ENCODE measurements around the gene IL25.
"Not testable (repeated sequence)": the region's sequence is repeated elsewhere in the genome, so short reads cannot be mapped to it uniquely, and the experiment has no call there.

Gene IL25

DNA sequence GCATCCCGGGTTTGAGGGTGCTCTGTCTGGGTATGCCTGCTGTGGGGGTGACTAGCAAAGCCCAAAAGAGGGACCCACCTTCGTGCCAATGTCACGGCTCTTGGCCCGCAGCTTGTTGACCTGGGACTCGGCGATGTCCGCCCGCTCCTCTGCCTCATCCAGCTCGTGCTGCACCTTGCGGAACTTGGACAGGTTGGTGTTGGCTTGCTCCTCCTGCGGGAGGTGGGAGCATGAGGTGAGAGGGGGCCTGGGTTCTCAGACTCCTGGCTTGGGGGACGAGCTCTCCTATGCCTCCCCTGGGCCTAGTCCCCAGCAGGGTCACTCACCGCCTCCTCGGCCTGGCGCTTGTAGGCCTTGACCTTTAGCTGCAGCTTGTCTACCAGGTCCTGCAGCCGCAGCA, 41.1 kb downstream of the IL25 start:
- Histone ChIP-seq H3K4me1 (ENCODE audit: control insufficient read depth, insufficient read depth, low read length, poor library complexity, severe bottlenecking) (no peaks in the 10 kb centered on the region), H3K9me3 (ENCODE audit: control insufficient read depth, low read length) (no peaks in the 10 kb centered on the region), H3K4me3 (ENCODE audit: extremely low read depth, insufficient read depth, low read length, poor library complexity, severe bottlenecking) (no peak overlapping the region), H3K36me3 (ENCODE audit: control insufficient read depth, insufficient read depth, low read length) (no peaks in the 10 kb centered on the region), H3K27ac (ENCODE audit: low read depth, low read length, severe bottlenecking) (no peak overlapping the region)
- 91 to 93% methylated on average over 11 to 12 of the region's 16 CpGs for WGBS, 2 experiments (ENCODE audit: insufficient coverage in 2 of 2)

GRCh38 chr14:23414254-23414653, 41.6 kb downstream of the IL25 start:
- no peaks in the 10 kb centered on the region for H3K9me3 ChIP-seq (ENCODE audit: control insufficient read depth, low read length)
- WGBS, 2 experiments (ENCODE audit: insufficient coverage in 2 of 2): 87 to 100% methylated on average over 3 of the region's 3 CpGs
- no peak overlapping the region for H3K4me3 ChIP-seq (ENCODE audit: extremely low read depth, insufficient read depth, low read length, poor library complexity, severe bottlenecking)
- no peak overlapping the region for H3K27ac ChIP-seq (ENCODE audit: low read depth, low read length, severe bottlenecking)
- H3K36me3 ChIP-seq (ENCODE audit: control insufficient read depth, insufficient read depth, low read length): no peaks in the 10 kb centered on the region
- H3K4me1 ChIP-seq (ENCODE audit: control insufficient read depth, insufficient read depth, low read length, poor library complexity, severe bottlenecking): no peaks in the 10 kb centered on the region

DNA sequence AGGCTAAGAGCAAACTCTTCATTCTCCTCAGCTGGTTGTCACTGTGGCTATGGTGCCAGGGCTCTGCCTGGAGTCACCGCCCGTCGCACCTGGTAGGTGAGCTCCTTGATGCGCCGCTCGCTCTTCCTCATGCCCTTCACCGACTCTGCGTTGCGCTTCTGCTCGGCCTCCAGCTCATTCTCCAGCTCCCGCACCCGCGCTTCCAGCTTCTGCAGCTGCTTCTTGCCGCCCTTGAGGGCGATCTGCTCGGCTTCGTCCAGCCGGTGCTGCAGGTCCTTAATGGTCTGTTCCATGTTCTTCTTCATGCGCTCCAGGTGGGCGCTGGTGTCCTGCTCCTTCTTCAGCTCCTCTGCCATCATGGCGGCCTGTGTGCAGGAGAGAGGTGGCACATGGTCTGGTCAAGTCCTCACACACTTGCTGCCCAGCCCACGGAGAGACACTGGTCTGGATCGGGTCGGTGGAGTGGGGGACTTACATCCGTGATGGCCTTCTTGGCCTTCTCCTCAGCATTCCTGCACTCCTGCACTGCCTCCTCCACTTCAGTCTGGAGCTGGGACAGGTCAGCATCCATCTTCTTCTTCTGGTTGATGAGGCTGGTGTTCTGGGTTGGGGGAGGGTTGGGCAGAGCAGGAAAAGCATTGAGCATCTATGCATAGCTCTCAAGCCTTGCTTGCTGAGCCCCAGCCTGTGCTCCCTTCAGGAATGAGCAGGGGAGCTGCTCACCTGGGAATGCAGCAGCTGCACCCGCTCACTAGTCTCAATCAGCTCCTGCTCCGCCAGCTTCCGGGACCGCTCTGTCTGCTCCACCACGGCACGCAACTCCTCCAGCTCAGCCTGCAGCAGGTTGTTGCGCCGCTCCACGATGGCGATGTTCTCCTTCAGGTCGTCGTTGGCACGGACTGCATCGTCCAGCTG, 42.6 kb downstream of the IL25 start:
- 96% methylated on average over 20 to 32 of the region's 39 CpGs for WGBS, 2 experiments (ENCODE audit: insufficient coverage in 2 of 2)
- Histone ChIP-seq H3K36me3 (ENCODE audit: control insufficient read depth, insufficient read depth, low read length) (no peaks in the 10 kb centered on the region), H3K9me3 (ENCODE audit: control insufficient read depth, low read length) (no peaks in the 10 kb centered on the region), H3K27ac (ENCODE audit: low read depth, low read length, severe bottlenecking) (no peak overlapping the region), H3K4me3 (ENCODE audit: extremely low read depth, insufficient read depth, low read length, poor library complexity, severe bottlenecking) (no peak overlapping the region), H3K4me1 (ENCODE audit: control insufficient read depth, insufficient read depth, low read length, poor library complexity, severe bottlenecking) (no peaks in the 10 kb centered on the region)

DNA sequence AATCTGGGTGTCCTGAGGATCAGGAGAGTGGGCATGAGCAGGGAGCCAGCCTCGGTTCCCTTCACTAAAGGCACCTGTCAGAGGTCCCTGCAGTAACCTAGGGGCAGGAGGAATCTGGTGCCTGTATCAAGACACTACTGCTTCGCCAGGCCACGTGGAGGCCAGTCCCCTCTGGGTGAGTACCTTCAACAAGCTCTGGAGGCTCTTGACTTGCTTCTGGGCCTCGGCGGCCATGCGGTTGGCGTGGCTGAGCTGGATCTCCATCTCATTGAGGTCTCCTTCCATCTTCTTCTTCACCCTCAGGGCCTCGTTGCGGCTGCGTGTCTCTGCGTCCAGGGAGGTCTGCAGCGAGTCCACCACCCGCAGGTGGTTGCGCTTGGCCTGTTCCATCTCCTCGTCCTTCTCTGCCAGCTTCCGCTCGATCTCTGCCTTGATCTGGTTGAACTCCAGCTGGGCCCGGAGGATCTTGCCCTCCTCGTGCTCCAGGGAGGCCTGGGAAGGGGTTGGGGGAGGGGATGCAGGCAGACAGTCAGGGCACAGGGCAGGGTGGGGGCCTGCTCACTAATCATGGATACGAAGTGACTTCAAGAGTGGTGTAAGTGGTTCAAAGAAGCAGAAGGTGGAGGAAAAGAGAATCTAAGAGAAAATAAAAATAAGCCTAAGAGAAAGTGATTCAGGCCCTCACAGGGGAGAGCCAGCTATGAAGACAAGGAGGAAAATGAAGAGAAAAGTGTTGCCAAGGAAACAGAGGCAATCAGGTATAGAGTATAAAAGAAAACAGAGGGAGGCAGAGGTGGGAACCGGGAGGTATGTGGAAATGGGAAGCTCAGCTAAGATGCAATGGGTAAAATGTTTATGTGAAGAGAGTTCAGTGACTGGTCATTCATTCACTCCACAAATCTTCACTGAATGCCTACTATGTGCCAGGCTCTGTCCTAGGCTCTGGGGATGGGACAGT, 43.5 kb downstream of the IL25 start:
- Histone ChIP-seq H3K36me3 (ENCODE audit: control insufficient read depth, insufficient read depth, low read length) (no peaks in the 10 kb centered on the region), H3K4me3 (ENCODE audit: extremely low read depth, insufficient read depth, low read length, poor library complexity, severe bottlenecking) (no peak overlapping the region), H3K9me3 (ENCODE audit: control insufficient read depth, low read length) (no peaks in the 10 kb centered on the region), H3K27ac (ENCODE audit: low read depth, low read length, severe bottlenecking) (no peak overlapping the region), H3K4me1 (ENCODE audit: control insufficient read depth, insufficient read depth, low read length, poor library complexity, severe bottlenecking) (no peaks in the 10 kb centered on the region)
- 89 to 91% methylated on average over 7 to 15 of the region's 21 CpGs for WGBS, 2 experiments (ENCODE audit: insufficient coverage in 2 of 2)

DNA sequence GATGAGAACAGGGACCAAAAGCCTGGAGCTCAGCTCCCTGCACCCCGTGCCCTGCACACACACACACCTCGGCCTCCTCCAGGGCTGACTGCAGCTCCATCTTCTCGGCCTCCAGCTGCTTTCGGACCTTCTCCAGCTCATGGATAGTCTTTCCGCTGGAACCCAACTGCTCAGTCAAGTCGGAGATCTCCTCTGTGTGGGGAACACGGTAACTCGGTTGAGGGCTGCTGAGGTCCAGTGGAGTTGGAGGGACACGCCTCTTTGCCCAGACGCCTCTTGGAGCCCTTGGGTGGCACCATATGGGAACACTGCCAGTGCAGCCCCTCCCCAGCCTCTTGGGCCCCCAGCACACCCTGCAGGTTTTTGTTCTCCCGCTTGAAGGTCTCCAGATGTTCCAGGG, 44.2 kb downstream of the IL25 start:
- Histone ChIP-seq H3K4me3 (ENCODE audit: extremely low read depth, insufficient read depth, low read length, poor library complexity, severe bottlenecking) (no peak overlapping the region), H3K36me3 (ENCODE audit: control insufficient read depth, insufficient read depth, low read length) (no peaks in the 10 kb centered on the region), H3K4me1 (ENCODE audit: control insufficient read depth, insufficient read depth, low read length, poor library complexity, severe bottlenecking) (no peaks in the 10 kb centered on the region), H3K27ac (ENCODE audit: low read depth, low read length, severe bottlenecking) (no peak overlapping the region), H3K9me3 (ENCODE audit: control insufficient read depth, low read length) (no peaks in the 10 kb centered on the region)
- WGBS, 2 experiments (ENCODE audit: insufficient coverage in 2 of 2): 91 to 97% methylated on average over 10 to 11 of the region's 11 CpGs

GRCh38 chr14:23417269-23417668, 44.7 kb downstream of the IL25 start:
- not testable (repeated sequence) for H3K9me3 ChIP-seq (ENCODE audit: control insufficient read depth, low read length); H3K4me3 ChIP-seq (ENCODE audit: extremely low read depth, insufficient read depth, low read length, poor library complexity, severe bottlenecking); H3K36me3 ChIP-seq (ENCODE audit: control insufficient read depth, insufficient read depth, low read length); H3K27ac ChIP-seq (ENCODE audit: low read depth, low read length, severe bottlenecking); H3K4me1 ChIP-seq (ENCODE audit: control insufficient read depth, insufficient read depth, low read length, poor library complexity, severe bottlenecking)
- WGBS, 2 experiments (ENCODE audit: insufficient coverage in 2 of 2): 93 to 98% methylated on average over 4 to 9 of the region's 12 CpGs

DNA sequence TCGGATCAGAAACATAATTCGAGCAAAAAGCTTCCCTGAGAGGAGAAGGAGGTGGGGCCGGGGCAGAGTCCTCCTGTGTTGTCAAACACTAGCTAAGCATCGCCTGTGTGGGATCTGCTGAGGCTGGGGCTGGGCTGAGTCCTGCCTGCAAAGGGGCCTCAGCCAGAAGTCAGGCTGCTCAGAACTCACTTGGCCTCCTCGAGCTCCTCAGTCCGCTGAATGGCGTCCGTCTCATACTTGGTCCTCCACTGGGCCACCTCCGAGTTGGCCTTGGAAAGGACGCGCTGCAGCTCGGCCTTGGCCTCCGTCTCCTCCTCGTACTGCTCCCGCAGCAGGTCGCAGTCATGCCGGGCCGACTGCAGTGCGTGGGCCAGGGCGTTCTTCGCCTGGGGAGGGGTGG, 45.4 kb downstream of the IL25 start:
- 90 to 96% methylated on average over 9 to 19 of the region's 21 CpGs for WGBS, 2 experiments (ENCODE audit: insufficient coverage in 2 of 2)
- Histone ChIP-seq H3K4me3 (ENCODE audit: extremely low read depth, insufficient read depth, low read length, poor library complexity, severe bottlenecking) (no peak overlapping the region), H3K27ac (ENCODE audit: low read depth, low read length, severe bottlenecking) (no peak overlapping the region)

GRCh38 chr14:23419646-23420045, 47.0 kb downstream of the IL25 start:
- not testable (repeated sequence) for H3K9me3 ChIP-seq (ENCODE audit: control insufficient read depth, low read length); H3K4me3 ChIP-seq (ENCODE audit: extremely low read depth, insufficient read depth, low read length, poor library complexity, severe bottlenecking); H3K4me1 ChIP-seq (ENCODE audit: control insufficient read depth, insufficient read depth, low read length, poor library complexity, severe bottlenecking); H3K36me3 ChIP-seq (ENCODE audit: control insufficient read depth, insufficient read depth, low read length); H3K27ac ChIP-seq (ENCODE audit: low read depth, low read length, severe bottlenecking)
- 91 to 92% methylated on average over 1 of the region's 17 CpGs for WGBS, 2 experiments (ENCODE audit: insufficient coverage in 2 of 2)

More for the DNA sequence above, 45.4 kb downstream of the IL25 start:
- Histone ChIP-seq H3K4me1 (ENCODE audit: control insufficient read depth, insufficient read depth, low read length, poor library complexity, severe bottlenecking) (no peaks in the 10 kb centered on the region), H3K36me3 (ENCODE audit: control insufficient read depth, insufficient read depth, low read length) (no peaks in the 10 kb centered on the region), H3K9me3 (ENCODE audit: control insufficient read depth, low read length) (no peaks in the 10 kb centered on the region)

- Histone ChIP-seq H3K4me1 (ENCODE audit: control insufficient read depth, insufficient read depth, low read length, poor library complexity, severe bottlenecking) (no peaks in the 10 kb centered on the region), H3K9me3 (ENCODE audit: control insufficient read depth, low read length) (no peaks in the 10 kb centered on the region), H3K4me3 (ENCODE audit: extremely low read depth, insufficient read depth, low read length, poor library complexity, severe bottlenecking) (no peak overlapping the region), H3K36me3 (ENCODE audit: control insufficient read depth, insufficient read depth, low read length) (no peaks in the 10 kb centered on the region), H3K27ac (ENCODE audit: low read depth, low read length, severe bottlenecking) (no peak overlapping the region)
Measured at GRCh38 chr14:23421594-23421993, 49.0 kb downstream of the IL25 start.

DNA sequence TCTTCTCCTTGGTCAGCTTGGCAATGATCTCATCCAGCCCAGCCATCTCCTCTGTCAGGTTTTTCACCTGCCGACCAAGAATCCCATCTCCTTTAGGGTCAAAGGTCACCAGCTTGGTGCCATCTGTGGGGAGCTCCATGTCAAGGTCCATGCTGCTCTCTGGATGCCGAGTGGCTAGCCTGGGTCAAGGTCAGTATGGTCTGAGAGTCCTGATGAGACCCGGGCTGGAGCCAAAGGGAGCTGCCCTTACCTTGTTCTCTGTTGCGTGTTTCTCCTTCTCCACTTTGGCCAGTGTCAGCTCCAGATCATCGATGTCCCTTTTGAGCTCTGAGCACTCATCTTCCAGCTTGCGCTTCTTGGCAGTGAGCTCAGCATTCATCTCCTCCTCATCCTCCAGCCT, 51.0 kb downstream of the IL25 start:
- Histone ChIP-seq H3K27ac (ENCODE audit: low read depth, low read length, severe bottlenecking) (no peak overlapping the region), H3K4me1 (ENCODE audit: control insufficient read depth, insufficient read depth, low read length, poor library complexity, severe bottlenecking) (no peaks in the 10 kb centered on the region), H3K9me3 (ENCODE audit: control insufficient read depth, low read length) (no peaks in the 10 kb centered on the region), H3K4me3 (ENCODE audit: extremely low read depth, insufficient read depth, low read length, poor library complexity, severe bottlenecking) (no peak overlapping the region), H3K36me3 (ENCODE audit: control insufficient read depth, insufficient read depth, low read length) (no peaks in the 10 kb centered on the region)
- 91 to 93% methylated on average over 5 to 6 of the region's 6 CpGs for WGBS, 2 experiments (ENCODE audit: insufficient coverage in 2 of 2)
